Mammary epithelial cell (primary cell): ENCODE measurements around the gene STX18.

Experiments used
- CTCF ChIP-seq, 2 donors: IDR thresholded peaks in 1 of 2; conservative IDR thresholded peaks in 1 of 2; 2 replicates each; pipeline ENCODE4 v1.5.1; 2011 to 2012; ENCODE audit warnings: inconsistent platforms in 2 of 2, low read length in 2 of 2, mild to moderate bottlenecking in 2 of 2, control low read depth in 1 of 2, low read depth in 1 of 2; ENCODE audit not compliant: insufficient read depth in 1 of 2; ENCODE audit errors: extremely low read depth in 1 of 2
- EZH2 ChIP-seq: IDR thresholded peaks from 2 replicates; pipeline ENCODE4 v1.6.1; 2012; ENCODE audit warnings: low read length, inconsistent platforms, borderline replicate concordance

DNA sequence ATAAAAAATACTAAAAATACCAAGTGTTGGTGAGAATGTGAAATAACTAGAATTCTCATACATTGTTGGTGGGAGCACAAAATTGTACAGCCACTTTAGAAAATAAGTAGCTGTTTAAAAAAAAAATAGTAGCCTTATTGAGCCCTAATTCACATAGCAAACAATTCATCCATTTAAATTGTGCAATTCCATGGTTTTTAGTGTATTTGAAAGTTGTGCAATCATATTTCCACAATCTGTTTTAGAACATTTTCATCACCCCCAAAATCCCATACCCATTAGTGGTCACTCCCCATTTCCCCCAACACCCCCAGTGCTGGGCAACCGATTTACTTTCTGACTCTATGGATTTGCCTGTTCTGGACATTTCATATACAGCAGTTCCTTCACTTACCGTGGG is 37.1 kb downstream of the STX18 start:
- no peak for TF ChIP-seq CTCF (conservative IDR thresholded peaks at IDR 0.05 in 1 of 2, IDR thresholded peaks at IDR 0.05 in 1 of 2; ENCODE audit: extremely low read depth in 1 of 2, insufficient read depth in 1 of 2, low read depth in 1 of 2, low read length in 2 of 2)
- no peak for TF ChIP-seq EZH2
